Keratinocyte (primary cell): Measurements from ENCODE around the gene DAPK2.

Experiments
- CTCF ChIP-seq, 3 experiments: IDR thresholded peaks in 1 of 3; conservative IDR thresholded peaks in 1 of 3; optimal IDR thresholded peaks in 1 of 3; 2 replicates in 2 of 3; 3 replicates in 1 of 3; pipeline versions ENCODE3 to v1.5.1; 2011; ENCODE audit warnings: low read length in 3 of 3, mild to moderate bottlenecking in 3 of 3, moderate library complexity in 2 of 3, control low read depth in 1 of 3, inconsistent platforms in 1 of 3; ENCODE audit not compliant: insufficient read depth in 2 of 3; ENCODE audit errors: extremely low read depth in 1 of 3
- EZH2 ChIP-seq: IDR thresholded peaks from one replicate; pipeline ENCODE4 v1.6.1; 2012; ENCODE audit warnings: inconsistent platforms, mild to moderate bottlenecking, low read length, moderate library complexity

- TF ChIP-seq CTCF (optimal IDR thresholded peaks at IDR 0.05 in 1 of 3, IDR thresholded peaks at IDR 0.05 in 1 of 3, conservative IDR thresholded peaks at IDR 0.05 in 1 of 3; ENCODE audit: extremely low read depth in 1 of 3, insufficient read depth in 2 of 3, low read length in 3 of 3) (no peak), EZH2 (no peak)
Measured at GRCh38 chr15:63986751-63987341, 59.4 kb downstream of the DAPK2 start.
